GM18907 (cell line): ENCODE results near the gene PNPLA8.
"Not testable (repeated sequence)": the region's sequence is repeated elsewhere in the genome, so short reads cannot be mapped to it uniquely, and the experiment has no call there.

Experiments used
- ATAC-seq: cut with Tn5 transposase; IDR thresholded peaks from one replicate; pipeline ENCODE4 v1.9.1; 2021; ENCODE audit warnings: mild to moderate bottlenecking, moderate library complexity; ENCODE audit not compliant: unreplicated experiment

The PNPLA8 gene, protein sequence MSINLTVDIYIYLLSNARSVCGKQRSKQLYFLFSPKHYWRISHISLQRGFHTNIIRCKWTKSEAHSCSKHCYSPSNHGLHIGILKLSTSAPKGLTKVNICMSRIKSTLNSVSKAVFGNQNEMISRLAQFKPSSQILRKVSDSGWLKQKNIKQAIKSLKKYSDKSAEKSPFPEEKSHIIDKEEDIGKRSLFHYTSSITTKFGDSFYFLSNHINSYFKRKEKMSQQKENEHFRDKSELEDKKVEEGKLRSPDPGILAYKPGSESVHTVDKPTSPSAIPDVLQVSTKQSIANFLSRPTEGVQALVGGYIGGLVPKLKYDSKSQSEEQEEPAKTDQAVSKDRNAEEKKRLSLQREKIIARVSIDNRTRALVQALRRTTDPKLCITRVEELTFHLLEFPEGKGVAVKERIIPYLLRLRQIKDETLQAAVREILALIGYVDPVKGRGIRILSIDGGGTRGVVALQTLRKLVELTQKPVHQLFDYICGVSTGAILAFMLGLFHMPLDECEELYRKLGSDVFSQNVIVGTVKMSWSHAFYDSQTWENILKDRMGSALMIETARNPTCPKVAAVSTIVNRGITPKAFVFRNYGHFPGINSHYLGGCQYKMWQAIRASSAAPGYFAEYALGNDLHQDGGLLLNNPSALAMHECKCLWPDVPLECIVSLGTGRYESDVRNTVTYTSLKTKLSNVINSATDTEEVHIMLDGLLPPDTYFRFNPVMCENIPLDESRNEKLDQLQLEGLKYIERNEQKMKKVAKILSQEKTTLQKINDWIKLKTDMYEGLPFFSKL

DNA sequence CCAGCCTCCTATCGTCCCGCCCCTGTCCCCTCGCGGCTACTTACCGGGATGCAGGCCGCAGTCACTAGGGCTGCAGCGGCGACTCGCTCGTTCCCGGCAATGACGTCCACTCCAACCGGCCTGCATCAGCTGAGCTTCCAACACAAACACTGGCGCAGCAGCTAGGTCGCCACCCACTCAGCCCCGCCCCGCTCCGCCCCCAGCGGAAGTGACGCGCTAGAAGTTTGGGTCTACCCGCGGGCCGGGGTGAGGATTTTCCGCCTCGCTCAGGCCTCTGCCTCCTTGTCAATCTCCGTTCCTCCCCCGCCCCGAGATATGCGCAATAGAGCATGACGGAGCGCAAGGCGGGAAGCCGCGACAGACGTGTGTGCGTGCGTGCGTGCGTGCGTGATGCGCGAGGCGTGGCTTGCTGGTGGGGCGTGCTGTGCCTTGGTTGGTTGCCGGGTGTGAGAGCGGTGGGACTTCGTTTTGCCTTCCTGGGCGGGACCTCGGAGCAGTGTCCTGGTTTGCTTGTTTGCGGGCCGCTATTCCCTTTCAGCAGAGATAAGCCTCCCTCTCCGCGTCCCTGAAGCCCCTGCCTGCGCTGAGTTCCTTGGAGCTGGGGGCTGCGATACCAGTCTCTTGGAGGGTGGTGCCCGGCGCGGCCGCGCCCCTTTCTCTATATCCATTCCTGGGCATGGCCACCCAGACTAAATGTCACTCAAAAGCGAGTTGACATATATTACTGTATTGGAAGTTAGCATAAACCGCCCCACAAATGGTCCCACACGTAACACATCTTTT is at the start of gene PNPLA8:
Gene PNPLA8 (minus strand): TSS at position 151 of the 783 bp plus-strand sequence. CDS start 10,644 bp downstream, outside the sequence.
- ATAC-seq = peak; percentile 95

DNA sequence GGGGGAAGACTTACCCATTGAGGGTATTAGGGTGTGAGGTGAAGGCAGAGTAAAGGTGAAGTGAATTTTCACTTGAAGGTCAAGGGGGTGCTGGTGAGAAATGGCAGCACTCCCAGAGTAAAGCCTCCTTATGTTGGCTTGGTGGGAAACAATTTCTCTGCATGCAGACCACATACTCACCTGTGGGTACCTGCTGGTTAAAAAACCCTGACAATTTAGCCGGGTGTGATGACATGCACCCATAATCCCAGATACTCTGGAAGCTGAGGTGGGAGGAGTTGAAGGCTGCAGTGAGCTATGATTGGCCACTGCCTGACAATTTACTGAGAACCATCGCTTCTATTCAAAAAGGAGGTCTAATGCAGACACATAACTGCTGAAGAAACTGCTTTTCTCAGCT is 49.2 kb upstream of the PNPLA8 start:
- ATAC-seq = no peak

DNA sequence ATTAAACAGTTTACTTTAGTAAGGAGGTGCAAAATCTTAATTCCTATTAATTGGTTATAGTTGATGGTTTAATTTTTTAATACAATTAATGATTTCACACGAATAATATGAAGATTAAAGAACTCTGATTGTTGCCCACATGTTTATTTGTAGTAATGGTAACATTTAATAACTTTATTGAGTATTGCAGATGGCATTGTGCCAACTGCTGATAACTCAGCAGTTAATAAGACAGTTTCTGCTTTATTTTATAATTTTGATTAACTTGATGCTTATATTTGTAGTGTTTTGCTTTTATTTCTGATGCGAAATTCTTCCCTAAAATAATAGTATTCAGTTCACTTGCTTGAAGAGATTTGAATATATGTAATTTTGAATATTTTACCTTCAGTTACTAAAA is 46.5 kb upstream of the PNPLA8 start:
- no peak for ATAC-seq

DNA sequence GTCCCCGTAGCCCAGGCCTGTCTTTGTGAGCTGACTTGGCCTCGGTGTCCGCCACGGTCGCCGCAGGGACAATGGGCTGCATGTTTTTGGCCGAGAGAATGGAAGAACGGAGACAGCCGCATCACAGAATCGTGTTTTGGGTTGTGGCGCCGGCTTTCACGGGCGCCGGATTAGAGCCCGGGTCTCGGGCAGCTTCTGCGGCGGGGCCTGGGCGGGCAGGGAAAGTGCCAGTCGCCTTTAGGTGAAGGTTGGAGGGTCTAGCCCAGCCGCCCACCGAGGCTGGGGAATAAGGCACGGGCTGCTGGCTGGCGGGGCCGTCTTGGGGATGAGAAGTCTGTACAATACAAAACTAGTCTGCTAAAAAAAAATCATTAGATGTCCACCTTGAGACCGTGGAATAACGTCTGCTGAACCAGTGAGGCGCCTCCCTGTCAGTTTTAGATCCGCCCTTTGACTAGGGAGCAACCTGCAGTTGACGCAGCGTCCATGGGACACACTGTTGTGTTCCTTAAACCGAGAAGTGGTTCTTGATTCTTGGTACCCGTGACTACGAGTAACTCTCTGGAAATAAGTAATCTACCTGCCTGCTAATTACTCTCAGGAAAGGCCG is 44.3 kb upstream of the PNPLA8 start:
- ATAC-seq = peak; percentile 29

DNA sequence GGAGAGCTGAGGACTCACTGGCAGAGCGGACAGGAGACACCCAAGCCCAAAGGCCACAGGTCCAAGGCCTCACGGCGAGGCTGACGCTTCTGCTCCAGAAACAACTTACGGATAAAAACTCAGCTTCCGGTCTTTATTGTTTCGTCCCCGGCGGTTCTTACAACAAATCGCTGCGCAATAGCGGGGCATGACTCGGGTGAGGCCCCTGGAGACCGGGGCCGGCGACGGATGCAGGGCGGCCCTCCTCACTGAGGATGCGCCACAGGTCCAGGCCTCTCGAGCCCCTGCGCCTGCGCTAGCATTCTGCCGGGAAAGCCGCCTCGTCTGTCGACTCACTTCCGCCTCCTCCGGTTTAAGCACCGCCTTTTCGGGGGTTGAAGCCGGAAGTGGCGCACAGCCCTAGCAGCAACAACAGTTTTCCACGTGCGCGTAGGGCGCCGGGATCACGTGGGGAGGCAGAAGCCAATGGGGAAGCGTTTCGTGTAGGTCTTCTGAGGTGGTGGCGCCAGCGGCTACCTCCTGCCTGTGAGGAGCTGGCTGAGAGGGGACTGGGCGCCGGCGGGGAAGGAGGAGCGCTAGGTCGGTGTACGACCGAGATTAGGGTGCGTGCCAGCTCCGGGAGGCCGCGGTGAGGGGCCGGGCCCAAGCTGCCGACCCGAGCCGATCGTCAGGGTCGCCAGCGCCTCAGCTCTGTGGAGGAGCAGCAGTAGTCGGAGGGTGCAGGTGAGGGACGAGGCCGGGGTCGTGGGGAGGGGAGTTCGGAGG is 43.6 kb upstream of the PNPLA8 start, which contains the start of the genes DNAJB9 and THAP5:
Gene DNAJB9 (plus strand): TSS at position 494 of the 765 bp plus-strand sequence. CDS start 1,853 bp downstream, outside the sequence.
Gene THAP5 (minus strand): TSS at position 326 of the 765 bp plus-strand sequence. CDS start 137 bp downstream, at position 189.
- ATAC-seq = peak; percentile 96

DNA sequence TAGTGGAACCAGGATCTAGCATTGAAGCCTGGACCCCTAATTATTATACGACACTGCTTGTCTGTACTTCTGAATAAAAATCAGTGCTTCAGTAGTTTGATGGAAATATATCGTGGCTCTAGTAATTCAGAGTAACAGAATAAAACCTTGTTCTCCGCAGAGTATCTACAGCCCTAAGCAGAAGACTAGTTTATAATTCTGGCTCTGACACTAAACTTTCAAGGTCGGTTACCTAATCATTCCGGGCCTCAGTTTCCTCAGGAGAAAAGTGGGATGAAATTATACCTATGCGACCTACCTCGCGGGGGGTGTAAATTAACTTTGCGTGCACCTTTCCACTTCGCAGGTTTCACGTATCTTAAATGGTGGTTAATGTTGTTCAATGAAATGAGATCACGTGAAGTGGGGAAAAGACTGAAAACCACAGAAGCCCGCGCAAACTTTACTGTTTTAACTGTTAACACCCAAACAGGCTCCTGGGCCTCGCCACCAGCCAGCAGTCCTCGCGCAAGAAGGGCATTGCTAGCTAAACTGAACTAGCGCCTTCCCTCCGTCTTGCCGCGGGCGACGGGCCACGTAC is 43.0 kb upstream of the PNPLA8 start:
- no peak for ATAC-seq

DNA sequence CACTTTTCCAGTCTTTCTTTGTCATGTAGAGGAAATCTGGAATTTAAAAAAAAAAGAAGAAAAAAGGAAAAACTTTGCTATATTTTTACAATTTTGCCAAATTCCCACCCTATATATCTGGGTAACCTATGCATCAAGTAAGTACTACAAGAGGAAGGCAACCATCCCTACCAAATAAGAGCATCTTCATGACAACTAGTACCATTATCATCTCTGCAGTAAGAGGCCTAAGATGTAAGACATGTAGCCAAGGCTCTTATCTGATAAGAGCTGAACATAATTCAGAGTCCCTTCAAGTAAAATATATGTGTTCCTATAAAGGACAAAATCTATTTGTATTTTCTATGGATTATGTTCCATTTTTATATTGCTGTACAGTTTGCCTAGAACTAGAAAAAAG is 40.1 kb upstream of the PNPLA8 start:
- no peak for ATAC-seq

DNA sequence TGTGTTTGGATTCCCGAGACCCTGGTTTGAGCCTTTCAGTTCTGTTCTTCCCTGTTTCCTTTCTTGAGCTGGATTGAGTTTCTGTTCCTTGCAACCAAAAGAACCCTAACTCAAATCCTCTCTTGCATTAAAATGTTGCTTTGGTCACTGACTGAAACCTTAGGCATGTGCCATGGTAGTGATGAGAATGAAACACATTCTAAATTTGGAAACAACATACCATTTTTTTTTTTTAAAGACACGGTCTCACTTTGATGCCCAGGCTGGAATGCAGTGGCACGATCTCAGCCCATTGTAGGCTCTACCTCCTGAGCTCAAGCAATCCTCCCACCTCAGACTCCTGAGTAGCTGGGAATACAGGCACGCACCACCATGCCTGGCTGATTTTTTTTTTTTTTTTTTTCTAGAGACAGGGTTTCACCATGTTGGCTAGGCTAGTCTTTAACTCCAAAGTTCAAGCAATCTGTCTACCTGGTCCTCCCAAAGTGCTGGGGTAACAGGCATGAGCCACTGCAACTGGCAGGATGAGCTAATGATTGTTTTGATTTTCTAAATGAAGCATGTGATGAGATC is 35.2 kb upstream of the PNPLA8 start:
- ATAC-seq = no peak

DNA sequence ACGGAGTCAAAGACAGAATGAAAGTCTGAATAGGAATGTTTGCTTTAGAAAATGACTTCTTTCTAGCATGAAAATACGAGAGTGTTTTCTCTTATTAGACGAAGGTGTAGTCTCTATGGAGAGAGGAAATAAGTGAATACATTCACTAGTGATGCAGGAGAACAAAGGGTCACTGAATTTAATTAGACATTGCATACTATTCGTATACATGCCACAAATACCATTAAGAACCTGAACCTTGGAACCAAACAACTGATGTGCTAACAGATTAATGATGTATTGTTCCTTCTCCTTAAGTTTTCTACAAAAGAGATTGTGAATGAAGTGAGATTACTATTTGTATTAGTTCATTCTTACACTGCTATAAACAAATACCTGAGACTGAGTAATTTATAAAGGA is 33.3 kb upstream of the PNPLA8 start:
- ATAC-seq = no peak

DNA sequence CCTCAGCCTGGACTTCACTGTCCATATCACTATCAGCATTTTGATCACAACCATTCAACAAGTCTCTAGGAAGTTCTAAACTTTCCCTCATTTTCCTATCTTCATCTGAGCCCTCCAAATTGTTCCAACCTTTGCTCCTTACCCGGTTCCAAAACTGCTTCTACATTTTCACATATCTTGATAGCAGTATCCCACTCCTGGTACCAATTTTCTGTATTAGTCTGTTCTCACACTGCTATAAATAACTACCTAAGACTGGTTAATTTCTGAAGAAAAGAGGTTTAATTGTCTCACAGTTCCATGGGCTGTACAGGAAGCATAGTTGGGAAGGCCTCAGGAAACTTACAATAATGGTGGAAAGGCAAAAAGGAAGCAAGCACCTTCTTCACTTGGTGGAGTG is 31.7 kb upstream of the PNPLA8 start:
- no peak for ATAC-seq

DNA sequence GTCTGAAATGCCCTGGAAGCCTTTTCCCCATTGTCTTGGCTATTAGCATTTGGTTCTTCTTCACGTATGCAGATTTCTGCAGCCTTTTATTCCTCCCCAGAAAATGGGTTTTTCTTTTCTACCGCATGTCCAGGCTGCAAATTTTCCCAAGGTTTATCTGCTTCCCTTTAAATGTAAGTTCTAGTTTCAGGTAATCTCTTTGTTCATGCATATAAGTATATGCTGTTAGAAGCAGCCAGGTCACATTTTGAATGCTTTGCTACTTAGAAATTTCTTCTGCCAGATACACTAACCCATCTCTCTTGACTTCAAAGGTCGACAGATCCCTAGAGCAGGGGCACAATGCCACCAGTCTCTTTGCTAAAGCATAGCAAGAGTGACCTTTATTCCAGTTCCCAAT is 31.3 kb upstream of the PNPLA8 start:
- no peak for ATAC-seq

DNA sequence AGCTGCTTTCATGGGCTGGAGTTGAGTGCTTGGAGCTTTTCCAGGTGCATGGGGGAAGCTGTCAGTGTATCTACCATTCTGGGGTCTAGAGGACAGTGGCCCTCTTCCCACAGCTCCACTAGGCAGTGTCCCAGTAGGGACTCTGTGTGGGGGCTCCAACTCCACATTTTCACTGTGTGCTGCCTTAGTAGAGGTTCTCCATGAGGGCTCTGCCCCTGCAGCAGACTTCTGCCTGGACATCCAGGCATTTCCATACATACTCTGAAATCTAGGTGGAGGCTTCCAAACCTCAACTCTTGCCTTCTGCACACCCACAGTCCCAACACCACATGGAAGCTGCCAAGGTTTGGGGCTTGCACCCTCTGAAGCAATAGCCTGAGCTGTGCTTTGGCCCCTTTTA is 30.7 kb upstream of the PNPLA8 start:
- not testable (repeated sequence) for ATAC-seq

DNA sequence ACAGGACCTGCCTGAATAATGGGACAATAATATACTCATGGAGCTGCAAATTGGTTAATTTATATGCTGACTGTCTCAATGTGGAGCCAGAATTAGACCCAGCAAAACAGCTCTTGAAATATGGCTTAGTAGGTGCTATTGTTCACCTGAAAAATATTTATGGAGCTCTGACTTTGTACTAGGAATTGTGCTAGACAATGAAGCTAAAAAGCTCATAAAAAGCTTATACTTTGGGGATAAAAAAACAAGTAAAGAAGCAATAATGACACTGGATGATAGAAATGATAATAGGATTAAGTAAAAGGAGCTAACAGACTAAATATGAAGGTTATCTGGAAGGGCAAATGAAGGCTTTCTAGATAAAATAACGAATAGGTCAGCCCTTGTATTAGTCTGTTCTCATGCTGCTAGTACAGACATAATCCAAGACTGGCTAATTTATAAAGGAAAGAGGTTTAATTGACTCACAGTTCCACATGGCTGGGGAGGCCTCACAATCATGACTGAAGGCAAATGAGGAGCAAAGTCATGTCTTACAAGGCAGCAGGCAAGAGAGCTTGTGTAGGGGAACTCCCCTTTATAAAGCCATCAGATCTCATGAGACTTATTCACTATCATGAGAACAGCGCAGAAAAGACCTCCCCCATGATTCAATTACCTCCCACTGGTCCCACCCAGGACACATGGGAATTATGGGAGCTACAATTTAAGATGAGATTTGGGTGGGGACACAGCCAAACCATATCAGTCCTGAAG is 22.4 kb upstream of the PNPLA8 start:
- not testable (repeated sequence) for ATAC-seq

DNA sequence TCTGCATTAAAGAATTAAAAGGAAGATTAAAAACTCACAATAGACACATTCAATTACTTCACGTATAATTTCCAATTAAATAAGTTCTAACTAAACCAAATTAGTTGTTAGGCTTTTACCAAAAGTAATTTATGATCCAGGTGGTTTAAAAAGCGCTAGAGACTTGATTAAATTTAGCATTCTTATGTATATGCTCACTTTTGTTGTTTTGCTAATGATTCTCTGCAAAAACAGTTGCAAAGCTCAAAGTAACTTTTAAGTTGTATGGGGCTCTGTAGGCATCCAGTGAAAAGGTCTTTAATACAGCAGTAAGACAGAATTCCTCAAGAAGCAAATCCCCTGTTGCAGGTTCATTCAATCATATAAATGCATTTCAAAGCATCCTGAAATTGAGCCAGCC is 15.5 kb upstream of the PNPLA8 start:
- ATAC-seq = no peak

DNA sequence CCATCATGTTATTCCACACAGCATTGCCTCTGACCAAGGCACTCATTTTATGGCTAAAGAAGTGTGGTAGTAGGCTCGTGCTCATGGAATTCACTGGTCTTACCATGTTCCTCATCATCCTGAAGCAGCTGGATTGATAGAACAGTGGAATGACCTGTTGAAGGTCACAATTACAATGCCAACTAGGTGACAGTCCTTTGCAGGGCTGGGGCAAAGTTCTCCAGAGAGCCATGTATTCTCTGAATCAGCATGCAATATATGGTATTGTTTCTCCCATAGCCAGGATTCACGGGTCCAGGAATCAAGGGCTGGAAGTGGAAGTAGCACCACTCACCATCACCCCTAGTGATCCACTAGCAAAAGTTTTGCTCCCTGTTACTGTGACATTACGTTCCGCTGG is 12.8 kb upstream of the PNPLA8 start:
- ATAC-seq = not testable (repeated sequence)

DNA sequence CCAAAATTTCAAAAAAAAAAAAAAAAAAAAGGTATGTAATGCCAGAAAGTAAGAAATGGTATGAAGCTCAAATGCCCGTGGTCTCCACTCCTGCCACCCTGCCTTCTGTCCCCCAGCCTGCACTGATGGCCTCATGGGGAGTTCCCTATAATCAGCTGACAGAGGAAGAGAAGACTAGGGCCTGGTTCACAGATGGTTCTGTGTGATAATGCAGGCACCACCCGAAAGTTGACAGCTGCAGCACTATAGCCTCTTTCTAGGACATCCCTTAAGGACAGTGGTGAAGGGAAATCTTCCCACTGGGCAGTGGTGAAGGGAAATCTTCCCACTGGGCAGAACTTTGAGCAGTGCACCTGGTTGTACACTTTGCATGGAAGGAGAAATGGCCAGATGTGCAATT is 12.3 kb upstream of the PNPLA8 start:
- not testable (repeated sequence) for ATAC-seq

DNA sequence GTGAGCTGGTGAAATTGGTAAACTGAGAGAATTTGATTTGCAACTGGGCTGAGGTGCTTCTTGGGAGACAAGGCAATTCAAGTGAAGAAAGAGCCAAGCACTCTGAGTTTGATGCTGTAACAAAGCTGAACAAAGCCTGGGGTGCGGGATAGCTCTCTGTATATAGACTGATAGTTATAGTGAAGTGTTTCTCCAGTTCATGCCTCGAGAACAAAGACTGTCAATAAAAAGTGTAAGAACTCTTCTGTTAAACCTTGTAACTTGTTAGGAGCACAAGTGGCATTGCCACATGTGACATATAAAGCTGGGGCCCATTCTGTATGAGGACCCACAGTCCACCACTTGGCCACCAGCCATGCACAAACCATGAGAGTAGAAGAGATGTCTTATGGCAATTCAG is 11.3 kb upstream of the PNPLA8 start:
- ATAC-seq = no peak

DNA sequence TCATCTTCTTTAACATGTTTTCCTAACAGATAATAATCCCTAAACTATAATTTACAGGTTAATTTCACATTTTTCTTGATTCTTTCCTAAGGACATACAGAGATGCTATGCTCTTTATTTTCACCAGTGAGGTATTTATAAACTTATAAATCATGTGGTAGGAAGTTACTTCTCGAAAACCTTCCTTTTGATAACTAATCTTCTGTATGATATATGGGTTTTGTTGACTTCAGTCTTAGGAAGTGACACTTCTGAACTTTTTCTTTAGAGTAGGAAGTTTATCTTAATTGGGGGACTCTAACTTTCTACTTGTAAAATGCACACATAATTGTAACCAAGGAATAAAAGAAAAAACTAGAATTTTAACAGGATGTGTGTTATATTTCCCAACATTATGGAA is 9.8 kb upstream of the PNPLA8 start:
- ATAC-seq = no peak
